Measurements from ENCODE around the gene KLHL2.
"Not testable (repeated sequence)": the region's sequence is repeated elsewhere in the genome, so short reads cannot be mapped to it uniquely, and the experiment has no call there.

Gene KLHL2

DNA sequence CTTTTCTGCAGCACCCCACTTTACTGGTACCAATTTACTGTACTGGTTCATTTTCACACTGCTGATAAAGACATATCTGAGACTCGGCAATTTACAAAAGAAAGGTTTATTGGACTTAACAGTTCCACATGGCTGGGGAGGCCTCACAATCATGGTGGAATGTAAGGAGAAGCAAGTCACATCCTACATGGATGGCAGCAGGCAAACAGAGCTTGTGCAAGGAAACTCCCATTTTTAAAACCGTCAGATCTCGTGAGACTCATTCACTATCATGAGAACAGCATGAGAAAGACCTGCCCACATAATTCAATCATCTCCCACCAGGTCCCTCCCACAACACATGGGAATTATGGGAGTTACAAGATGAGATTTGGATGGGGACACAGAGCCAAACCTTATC is 77.3 kb downstream of the KLHL2 start:
- intact Hi-C loops (cut with DNase I); DNase-seq: not testable (repeated sequence)

DNA sequence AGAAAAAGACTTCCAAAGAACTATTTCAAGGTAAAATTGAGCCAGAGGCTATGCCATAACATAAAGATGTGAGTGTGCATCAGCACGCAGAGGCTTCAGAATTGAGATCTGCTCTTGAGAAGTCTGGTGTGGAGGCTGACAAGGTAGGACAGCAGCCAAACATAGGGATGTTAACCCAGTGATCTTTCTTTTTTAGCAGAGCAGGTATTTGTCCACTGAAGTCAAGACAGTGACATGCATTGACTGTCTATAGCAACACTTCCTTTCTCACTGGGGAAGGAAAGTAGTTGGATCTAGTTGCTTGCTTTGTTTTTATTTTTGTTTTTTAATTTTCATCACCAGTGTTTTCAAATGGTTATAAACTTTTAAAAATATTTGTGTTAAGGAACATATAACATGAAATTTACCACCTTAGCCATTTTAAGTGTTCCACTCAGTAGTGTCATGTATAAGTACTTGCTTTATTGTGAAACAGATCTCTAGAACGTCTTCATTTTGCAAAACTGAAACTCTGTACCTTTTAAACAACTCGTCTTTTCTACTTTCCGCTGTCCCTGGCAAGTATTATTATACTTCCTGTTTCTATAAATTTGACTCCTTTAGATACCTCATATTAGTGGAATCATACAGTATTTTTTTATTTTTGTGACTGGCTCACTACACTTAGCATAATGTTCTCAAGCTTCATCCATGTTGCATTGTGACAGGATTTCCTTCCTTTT is 79.4 kb downstream of the KLHL2 start:
- DNase-seq; intact Hi-C loops (cut with DNase I): not testable (repeated sequence)

DNA sequence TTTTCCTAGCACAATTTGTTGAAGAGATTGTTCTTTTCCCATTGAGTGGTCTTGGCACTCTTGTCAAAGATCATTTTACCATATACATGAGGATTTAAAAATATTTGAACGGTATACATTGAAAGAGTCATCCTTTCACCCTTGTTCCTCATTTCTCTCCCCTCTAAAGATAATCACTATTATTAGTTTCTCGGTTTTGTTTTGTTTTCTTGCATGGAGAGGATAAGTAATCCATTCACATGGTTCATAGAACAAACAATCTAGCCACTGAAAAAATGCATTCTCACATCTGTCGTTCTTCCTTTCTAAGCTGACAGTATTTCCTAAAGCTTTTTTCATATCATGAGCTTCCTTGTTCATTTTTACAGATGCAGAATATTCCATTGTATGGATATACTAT is 80.9 kb downstream of the KLHL2 start:
- DNase-seq, result no peak
- intact Hi-C loops (cut with DNase I), result no loop called here

DNA sequence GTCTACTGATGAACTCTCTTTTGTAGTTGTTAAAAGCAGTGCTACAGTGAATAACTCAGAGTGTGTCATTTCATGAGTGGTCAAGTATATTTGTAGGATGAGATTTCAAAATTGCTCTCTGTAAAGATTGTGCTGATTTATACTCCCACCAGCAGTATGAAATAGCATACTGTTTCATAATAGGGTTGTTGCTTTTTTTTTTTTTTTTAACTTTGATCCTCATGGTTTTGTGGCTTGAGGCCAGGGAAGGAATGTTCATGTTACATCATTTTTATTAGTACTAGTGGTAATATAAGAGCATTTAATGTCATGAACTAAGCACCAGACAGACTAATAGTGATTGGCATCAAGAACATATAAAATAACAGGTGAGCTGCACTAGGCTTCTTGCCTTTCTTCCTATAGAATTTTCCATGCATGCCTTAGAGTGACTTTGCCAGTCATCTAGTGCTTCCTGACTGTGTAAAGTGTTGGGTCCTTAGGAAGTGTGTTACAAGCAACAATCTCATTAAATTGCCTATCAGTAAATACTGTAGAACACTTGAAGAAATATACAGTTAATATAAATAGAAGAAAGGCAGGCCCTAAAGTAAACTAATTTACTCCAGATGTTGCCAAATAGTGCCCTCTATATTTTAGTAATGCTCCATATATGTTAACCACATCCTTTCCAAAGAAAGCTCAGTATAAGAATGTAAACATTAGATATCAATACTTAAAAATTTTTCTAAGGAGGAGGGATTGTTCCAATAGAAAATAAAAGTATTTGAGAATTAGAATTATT is 81.5 kb downstream of the KLHL2 start:
- intact Hi-C loops (cut with DNase I), result no loop called here
- no peak for DNase-seq

DNA sequence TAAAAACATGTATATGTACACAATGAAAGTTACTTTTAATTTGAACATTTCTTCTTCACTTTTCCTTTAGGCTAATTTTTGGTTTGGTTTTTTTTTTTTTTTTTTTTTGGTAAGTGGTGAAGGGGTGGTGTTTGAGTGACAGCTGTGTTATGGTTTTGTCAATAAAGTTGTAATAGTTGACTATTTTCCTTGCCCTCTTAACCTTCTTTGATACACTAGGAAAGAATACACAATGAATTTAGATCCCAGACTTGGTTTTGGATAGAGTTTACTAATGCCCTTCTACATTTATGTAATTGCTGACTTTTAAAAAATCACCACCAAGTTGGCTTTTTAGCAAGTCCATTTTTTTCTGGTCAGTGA is 82.0 kb downstream of the KLHL2 start:
- intact Hi-C loops (cut with DNase I), result no loop called here
- DNase-seq, result no peak

DNA sequence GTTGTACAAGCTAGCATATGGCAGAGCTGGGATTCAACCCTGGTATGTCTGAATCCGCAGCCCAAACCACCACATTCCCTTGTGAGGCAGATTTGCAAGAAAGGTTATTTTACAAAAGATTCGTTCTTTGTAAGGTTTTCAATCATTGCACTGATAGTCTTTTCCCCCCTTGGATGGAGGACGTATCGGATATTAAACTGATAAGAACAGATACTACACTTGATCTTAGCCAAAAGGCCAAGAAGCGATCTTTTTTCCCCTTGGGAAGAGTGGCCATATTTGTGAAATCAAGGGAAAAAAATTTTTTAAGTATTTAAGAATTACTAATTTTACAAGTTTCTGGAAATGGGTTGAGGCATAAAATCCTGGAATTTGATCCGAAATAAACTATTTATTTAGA is 85.7 kb downstream of the KLHL2 start:
- intact Hi-C loops (cut with DNase I), result no loop called here
- DNase-seq, result no peak

DNA sequence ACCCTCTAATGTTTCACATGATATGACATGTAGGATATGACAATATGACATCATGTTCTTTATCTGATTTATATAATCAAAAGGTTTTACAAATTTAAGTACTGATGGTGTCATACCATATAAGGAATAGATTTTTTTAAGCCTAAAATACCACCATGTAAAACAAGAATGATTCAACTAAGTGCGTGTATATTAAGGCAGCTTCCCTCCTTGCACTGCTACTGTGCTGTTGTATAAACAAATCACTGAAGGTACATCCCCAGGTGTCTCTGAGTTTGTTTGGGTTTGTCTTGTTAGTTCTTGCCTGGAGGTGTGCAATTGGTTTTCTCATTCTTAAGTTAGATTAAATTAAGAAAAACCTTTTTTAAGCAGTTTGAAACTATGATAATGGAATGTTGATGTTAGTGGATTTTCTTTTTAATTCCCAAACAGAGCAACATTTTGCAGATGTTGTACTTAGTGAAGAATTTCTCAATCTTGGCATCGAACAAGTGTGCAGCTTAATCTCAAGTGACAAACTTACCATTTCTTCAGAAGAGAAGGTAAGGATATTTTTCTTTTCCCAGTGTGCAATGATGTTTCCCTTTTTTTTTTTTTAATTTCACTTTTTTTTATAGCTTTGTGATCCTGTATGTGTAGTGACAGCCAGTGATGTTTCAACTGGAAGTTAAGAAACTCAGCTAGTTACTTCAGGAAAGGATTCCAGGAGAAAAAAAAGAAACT is 86.7 kb downstream of the KLHL2 start:
- no peak for DNase-seq
- intact Hi-C loops (cut with DNase I), result no loop called here

DNA sequence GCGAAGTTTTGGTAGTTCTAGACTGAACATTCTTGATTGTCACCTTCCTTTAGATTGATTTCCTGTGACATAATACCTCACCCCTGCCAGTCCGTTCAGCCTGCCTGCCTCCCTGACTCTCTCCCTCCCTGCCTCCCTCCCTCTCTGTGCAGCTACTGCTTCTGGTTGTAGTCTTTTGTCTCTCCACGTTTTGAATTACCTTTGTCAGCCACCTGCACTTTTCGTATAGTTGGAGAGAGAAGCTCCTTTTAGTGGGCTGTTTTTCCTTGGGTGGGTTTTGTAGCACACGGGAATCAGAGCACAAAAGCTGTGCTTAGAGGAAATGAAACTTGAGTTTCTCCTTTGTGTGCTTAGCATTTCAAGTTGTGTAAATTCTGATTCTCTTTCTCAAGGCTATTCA is 87.5 kb downstream of the KLHL2 start:
- intact Hi-C loops (cut with DNase I), result no loop called here
- no peak for DNase-seq

DNA sequence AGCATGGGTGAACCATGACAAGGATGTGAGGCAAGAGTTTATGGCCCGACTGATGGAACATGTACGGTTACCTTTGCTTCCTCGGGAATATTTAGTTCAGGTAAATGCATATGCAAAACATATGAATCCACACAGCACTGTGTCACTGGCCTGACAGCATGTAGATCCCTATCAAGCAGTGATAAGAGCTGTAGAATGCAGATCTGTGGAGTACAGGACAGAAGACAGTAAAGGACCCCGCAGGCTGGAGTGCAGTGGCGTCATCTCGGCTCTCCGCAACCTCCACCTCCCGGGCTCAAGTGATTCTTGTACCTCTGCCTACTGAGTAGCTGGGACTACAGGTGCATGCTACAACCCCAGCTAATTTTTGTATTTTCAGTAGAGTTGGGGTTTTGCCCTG is 90.3 kb downstream of the KLHL2 start:
- DNase-seq, result no peak
- intact Hi-C loops (cut with DNase I), result no loop called here

DNA sequence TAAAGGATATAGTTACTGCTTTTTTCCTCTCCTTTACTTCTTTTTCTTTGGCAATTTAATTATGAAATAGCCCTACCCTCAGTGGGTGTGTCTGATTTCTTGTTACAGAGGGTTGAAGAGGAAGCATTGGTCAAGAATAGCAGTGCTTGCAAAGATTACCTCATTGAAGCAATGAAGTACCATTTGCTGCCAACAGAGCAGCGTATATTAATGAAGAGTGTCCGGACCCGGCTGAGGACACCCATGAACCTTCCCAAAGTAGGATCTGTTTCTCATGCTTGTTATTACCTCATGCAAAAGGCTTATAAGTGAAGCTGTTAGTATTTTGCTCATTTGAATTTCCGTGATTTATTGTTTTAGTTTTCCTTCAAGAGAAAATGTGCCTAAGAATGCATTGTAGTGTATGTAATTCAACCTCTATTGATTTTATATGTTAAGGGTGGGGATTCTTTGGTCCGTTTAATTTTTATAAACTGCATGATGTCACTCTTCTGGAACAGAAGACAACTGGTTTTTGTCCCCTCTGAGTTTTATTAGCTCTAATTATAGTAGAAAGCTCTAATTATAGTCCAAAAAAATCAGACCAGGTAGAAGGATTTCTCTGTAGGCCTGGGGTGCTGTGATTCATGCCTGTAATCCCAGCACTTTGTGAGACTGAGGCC is 92.2 kb downstream of the KLHL2 start:
- intact Hi-C loops (cut with DNase I), result no loop called here
- no peak for DNase-seq

DNA sequence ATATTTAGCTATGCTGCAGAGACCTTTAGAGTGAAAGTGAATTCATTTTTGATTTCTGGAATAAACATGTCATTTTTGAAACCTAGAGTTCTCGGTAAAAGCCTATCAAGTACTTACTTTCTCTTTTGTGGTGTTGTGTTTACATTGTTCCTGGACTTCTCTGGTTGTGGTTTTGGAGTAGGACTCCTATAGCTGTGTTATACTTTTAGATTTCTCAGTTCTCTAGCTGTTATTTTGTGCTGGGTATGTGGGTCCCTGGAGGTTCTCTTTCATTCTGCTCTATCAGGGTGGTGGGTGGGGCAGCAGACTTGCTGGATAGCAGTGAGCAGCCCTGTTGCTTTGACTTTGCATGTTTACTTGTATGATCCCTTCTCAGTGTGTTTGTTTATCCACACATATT is 94.5 kb downstream of the KLHL2 start:
- intact Hi-C loops (cut with DNase I), result no loop called here
- no peak for DNase-seq

DNA sequence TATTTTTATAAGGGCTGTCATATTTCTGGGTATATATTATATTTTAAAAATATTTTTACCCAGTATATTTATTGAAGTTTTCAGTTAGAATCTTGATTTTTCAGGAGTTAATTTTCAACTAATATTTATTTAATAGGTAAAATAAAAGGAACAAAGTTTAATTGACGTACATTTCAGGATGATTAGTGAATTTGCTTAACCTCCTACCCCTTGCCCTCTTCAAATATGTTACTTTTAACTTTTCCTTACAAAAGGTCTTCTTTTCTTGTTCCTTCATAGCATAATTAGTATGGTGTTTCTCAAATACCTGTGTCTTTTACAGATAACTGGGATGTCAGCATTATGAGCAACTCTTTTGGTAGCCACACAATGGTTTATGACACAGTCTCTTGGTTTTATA is 95.3 kb downstream of the KLHL2 start:
- DNase-seq, result no peak
- intact Hi-C loops (cut with DNase I), result no loop called here

DNA sequence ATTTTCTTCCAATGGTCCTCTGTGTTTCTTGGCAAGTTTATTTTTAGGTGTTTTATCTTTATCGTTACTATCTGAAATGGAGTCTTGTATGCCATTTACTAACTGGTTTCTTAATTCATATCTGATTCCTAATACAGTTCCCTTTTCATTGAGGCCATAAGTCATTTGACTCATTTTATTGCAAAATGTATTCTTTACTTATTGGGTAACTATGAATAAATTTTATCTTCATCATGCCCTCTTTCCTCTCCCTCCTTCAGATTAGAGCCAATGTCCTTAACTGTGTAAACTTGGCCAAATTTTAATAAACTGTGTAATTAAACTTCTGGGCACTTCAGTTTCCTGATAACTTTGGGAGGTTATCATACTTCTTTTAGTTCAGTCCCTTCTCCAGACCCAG is 100.8 kb downstream of the KLHL2 start:
- intact Hi-C loops (cut with DNase I), result no loop called here
- no peak for DNase-seq

DNA sequence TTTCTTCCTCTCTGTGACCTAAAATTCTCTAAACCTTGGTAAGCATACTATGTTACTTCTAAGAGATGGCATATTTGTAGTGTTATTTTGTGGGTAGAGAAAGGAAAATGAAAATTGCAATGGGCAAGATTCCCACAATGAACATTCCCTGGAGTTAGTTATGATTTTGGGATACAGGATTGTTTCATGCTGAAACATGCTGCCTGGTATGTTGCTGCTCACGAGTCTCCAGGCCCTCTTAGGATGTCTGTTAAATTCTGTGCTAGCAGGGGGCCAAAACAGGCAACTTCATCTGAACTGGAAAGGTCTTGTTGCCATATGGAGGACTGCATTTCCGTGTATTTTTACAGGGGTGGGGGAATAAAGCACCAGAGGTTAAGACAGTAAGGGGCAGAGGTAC is 101.2 kb downstream of the KLHL2 start:
- intact Hi-C loops (cut with DNase I), result no loop called here
- no peak for DNase-seq

DNA sequence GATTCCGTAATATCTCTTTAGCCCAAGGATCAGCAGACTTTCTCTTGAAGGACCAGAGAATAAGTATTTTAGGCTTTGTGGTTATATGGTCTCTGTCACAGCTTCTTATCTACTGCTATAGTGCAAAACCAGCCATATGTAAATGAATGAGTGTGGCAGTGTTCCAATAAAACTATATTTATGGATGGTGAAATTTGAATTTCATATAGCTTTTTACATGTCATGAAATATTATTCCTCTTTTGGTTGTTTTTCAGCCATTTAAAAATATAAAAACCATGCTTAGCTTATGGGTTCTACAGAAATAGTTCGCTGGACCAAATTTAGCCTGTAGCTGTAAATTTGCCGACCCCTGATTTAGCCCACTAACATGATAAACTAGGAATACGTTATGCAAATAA is 102.1 kb downstream of the KLHL2 start:
- DNase-seq, result no peak
- intact Hi-C loops (cut with DNase I), result no loop called here

DNA sequence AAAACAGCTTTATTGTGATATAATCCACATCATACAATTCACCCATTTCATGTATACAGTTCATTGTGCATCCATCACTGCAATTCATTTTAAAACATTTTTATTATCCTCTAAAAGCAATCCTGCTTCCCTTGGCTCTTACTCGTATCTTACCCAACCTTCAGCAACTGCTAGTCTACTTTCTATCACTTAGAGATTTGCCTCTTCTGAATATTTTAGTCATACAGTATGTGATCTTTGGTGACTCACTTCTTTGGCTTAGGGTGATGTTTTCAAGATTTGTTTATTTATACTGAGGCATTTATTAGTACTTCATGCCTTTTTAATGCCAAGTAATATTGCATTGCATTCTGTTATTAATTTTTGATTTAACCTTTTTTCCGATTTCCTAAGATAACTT is 105.1 kb downstream of the KLHL2 start:
- intact Hi-C loops (cut with DNase I), result no loop called here

DNA sequence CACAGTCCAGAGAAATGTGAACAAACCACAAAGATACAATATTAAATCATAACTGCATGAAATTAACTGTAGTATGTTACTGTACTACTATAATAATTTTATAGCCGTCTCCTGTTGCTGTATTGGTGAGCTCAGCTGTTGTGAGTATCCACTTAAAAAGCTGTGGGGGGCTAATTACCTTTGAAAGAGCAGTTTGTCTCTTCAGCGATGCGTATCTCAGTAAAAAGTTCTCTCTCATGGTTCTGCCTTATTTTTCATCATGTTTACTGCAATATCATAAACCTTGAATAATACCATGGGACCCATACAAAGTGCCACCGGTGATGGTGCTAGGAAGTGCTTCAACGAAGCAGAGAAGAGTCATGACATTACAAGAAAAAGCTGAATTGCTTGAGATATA is 111.7 kb downstream of the KLHL2 start:
- intact Hi-C loops (cut with DNase I), result no loop called here

More for the DNA sequence above, 105.1 kb downstream of the KLHL2 start:
- DNase-seq, result no peak

DNA sequence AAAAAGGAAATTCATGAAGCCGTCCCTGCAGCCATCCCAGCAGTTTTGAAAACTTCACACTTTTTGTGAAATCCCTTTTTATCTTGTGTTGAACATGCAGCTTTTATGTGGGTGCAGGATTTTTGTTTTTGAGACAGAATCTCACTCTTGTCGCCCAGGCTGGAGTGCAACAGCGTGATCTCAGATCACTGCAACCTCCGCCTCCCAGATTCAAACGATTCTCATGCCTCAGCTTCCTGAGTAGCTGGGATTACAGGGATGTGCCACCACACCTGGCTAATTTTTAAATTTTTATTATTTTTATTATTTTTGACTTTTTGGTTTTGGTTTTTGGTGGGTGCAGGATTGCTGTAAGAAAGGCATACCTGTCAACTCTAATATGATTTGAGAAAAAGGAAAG is 112.1 kb downstream of the KLHL2 start:
- intact Hi-C loops (cut with DNase I), result no loop called here
- peak in 1 of 10 donors; percentile 57 for DNase-seq

More for the DNA sequence above, 111.7 kb downstream of the KLHL2 start:
- no peak for DNase-seq

DNA sequence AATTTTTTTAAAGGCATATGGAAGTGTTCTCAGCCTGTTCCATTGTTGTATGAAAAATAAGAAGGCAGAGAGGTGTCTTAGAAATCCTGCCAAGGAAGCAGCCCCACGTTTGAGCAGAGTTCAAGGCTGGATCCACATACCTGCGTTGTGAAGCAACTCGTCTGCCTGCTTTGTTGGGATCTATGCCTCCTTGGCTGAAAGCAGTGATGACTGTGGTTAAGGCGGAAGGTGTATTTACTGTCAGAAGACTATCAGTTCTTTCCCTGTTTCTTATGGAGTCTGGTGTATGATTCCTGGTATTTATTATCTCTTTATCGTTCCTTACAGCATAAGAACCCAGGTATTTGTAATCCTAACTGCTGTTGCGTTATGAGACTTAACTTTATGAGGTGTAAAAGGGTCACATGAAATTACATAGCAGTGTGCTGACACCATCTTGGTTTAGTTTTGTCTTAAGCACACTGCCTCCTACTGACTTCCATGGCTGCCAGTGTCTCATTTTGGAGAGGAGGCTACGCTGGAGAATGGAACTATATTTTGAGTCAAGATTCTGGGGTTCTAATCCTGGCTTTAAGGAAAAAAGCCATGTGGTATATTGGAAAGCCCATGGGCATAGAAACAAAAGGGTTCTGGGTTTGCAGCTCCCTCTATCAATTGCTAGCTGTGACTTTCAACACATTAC is 117.0 kb downstream of the KLHL2 start:
- no peak for DNase-seq
- intact Hi-C loops (cut with DNase I), result no loop called here

DNA sequence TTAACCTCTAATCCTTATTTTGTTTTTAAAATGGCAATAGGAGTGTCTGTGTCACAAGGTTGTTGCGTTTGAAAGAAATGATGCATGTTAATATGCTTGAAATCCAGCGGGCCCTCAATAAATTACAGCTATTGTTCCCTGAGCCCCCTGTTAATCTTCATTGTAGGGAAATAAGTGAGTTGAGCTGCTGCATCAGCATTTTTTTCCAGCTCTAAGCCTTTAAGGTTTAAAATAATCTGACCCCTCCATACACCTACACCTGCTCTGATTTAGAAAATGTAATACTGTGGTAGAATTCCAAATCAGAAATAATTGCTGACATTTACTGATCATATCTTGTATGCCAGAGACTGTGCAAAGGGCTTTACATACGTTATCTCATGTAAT is 117.5 kb downstream of the KLHL2 start:
- no peak for DNase-seq
- intact Hi-C loops (cut with DNase I), result loop anchor here (5.0 kb wide), 1 partner anchor 213 kb away; the partner anchor contains the start of gene TMEM192
